K562 (cell line): ENCODE measurements around the gene TMED8. TPM values are rescaled to one million over a fixed set of nuclear protein-coding genes. Genes with fewer than 3 reads are reported as not detected.

Experiments
- ATAC-seq: fragments of 200-7000 bp; cut with Tn5 transposase; 3 replicates; pipeline ENCODE4 v1.9.1; 2020; ENCODE audit warnings: moderate library complexity
- BruUV-seq: library from RNA; stranded (reverse); fragments of 400-500 nt; replicated peaks from 2 replicates; lab custom pipeline; 2021; lab: Mats Ljungman, UMichigan
- CTCF ChIA-PET: fragments of 300-600 bp; formaldehyde crosslinking; extraction: SDS; loops from one replicate; lab custom pipeline; 2021; ENCODE audit warnings: low intra/inter-chr PET ratio; lab: Yijun Ruan, JAX
- POLR2A ChIA-PET: fragments of 300-600, 350-650 bp; sonication (Branson Sonifier 250); formaldehyde crosslinking; extraction: SDS; loops from one replicate; lab custom pipeline; 2021; ENCODE audit warnings: antibody characterized with exemption, inconsistent platforms; lab: Yijun Ruan, JAX
- DNase-seq, 4 experiments: peaks; one replicate each; pipeline versions ENCODE4 v3.0.0 to v3.0.0-alpha.2; 2011 to 2018; ENCODE audit warnings: low spot score in 3 of 4, mixed read lengths in 3 of 4; ENCODE audit errors: extremely low read depth in 1 of 4
- FAIRE-seq: peaks from 2 replicates; lab custom pipeline; 2011; peaks lifted over from hg19 to GRCh38; lab: Jason Lieb, UNC
- H2AFZ ChIP-seq: 2 replicates; pipeline ENCODE4 v1.6.0; 2011; ENCODE audit warnings: low read depth, low read length, control low read depth, inconsistent platforms
- H3K27ac ChIP-seq: fragments of 200-600 bp; 3 replicates; pipeline ENCODE4 v1.8.0; 2011; ENCODE audit warnings: low read depth, mild to moderate bottlenecking, control low read depth, inconsistent platforms, low read length, moderate library complexity, mixed read lengths; ENCODE audit errors: extremely low read depth
- H3K27me3 ChIP-seq, 2 experiments: fragments of 300-600 bp in 1 of 2; 2 replicates in 1 of 2; 3 replicates in 1 of 2; pipeline versions ENCODE4 v1.6.0 to v1.8.0; 2011; ENCODE audit warnings: inconsistent platforms in 2 of 2, low read length in 2 of 2, mild to moderate bottlenecking in 1 of 2, mixed read lengths in 1 of 2, moderate library complexity in 1 of 2; ENCODE audit not compliant: control insufficient read depth in 2 of 2, insufficient read depth in 2 of 2
- H3K36me3 ChIP-seq: fragments of 300-600 bp; 3 replicates; pipeline ENCODE4 v1.8.0; 2011; ENCODE audit warnings: mild to moderate bottlenecking, low read length, inconsistent platforms; ENCODE audit not compliant: control insufficient read depth, insufficient read depth
- H3K4me1 ChIP-seq, 2 experiments: fragments of 200-600 bp in 1 of 2; replicated peaks in 1 of 2; 2 replicates in 1 of 2; 3 replicates in 1 of 2; pipeline versions ENCODE4 v1.5.1 to v1.8.0; 2011; ENCODE audit warnings: inconsistent platforms in 2 of 2, low read length in 2 of 2, mild to moderate bottlenecking in 1 of 2, mixed read lengths in 1 of 2, moderate library complexity in 1 of 2; ENCODE audit not compliant: control insufficient read depth in 2 of 2, insufficient read depth in 2 of 2
- H3K4me2 ChIP-seq: 2 replicates; pipeline ENCODE4 v1.6.1; 2011; ENCODE audit warnings: low read length, control low read depth, inconsistent platforms, mixed read lengths; ENCODE audit not compliant: insufficient read depth
- H3K4me3 ChIP-seq: fragments of 200-600 bp; sonication (generic), shearing (Covaris generic); 2 replicates; pipeline ENCODE4 v1.5.1; 2016; ENCODE audit warnings: control low read depth, inconsistent platforms
- H3K79me2 ChIP-seq: fragments of 200-600 bp; 3 replicates; pipeline ENCODE4 v1.8.0; 2011; ENCODE audit warnings: low read length, inconsistent platforms; ENCODE audit not compliant: control insufficient read depth, insufficient read depth
- H3K9ac ChIP-seq, 2 experiments: 2 replicates each; pipeline versions ENCODE4 v1.6.0 to v1.6.1; 2011; ENCODE audit warnings: low read depth in 2 of 2, low read length in 2 of 2, control low read depth in 1 of 2, inconsistent platforms in 1 of 2, mild to moderate bottlenecking in 1 of 2, mixed read lengths in 1 of 2; ENCODE audit not compliant: insufficient read depth in 1 of 2
- H3K9me1 ChIP-seq: one replicate; pipeline ENCODE4 v1.6.0; 2011; ENCODE audit warnings: inconsistent platforms, mild to moderate bottlenecking, low read length, moderate library complexity; ENCODE audit not compliant: control insufficient read depth, insufficient read depth
- H3K9me3 ChIP-seq: replicated peaks from 2 replicates; pipeline ENCODE4 v1.5.1; 2011; ENCODE audit warnings: low read depth, low read length, inconsistent platforms; ENCODE audit not compliant: control insufficient read depth, insufficient read depth
- H4K20me1 ChIP-seq: replicated peaks from 2 replicates; pipeline ENCODE4 v1.6.1; 2011; ENCODE audit warnings: low read length, inconsistent platforms, mixed read lengths; ENCODE audit not compliant: control insufficient read depth, insufficient read depth
- CEBPG ChIP-seq, 3 experiments: fragments of 200-800 bp in 1 of 3; sonication (Bioruptor generic) in 1 of 3; sonication (generic) in 1 of 3; formaldehyde crosslinking in 1 of 3; IDR thresholded peaks in 2 of 3; conservative IDR thresholded peaks in 1 of 3; 2 replicates each; pipeline versions ENCODE4 v1.6.1 to v1.8.0; 2016 to 2022; ENCODE audit warnings: missing compliant biosample characterization in 2 of 3, missing genetic modification characterization in 2 of 3, mild to moderate bottlenecking in 1 of 3, missing genetic modification reagents in 1 of 3
- CTBP1 ChIP-seq: fragments of 450-650 bp; IDR thresholded peaks from 2 replicates; pipeline ENCODE4 v1.6.1; 2016; ENCODE audit warnings: borderline replicate concordance
- MCM3 ChIP-seq: fragments of 450-650 bp; IDR thresholded peaks from 2 replicates; pipeline ENCODE4 v1.6.1; 2016
- POLR2H ChIP-seq: IDR thresholded peaks from 2 replicates; pipeline ENCODE4 v1.6.1; 2016; ENCODE audit warnings: missing genetic modification characterization, low read depth, mild to moderate bottlenecking, control low read depth, missing compliant biosample characterization, moderate library complexity
- PURB ChIP-seq: sonication (generic); formaldehyde crosslinking; IDR thresholded peaks from 2 replicates; pipeline ENCODE4 v1.9.0; 2021; ENCODE audit warnings: low read depth, mild to moderate bottlenecking, missing genetic modification reagents
- SNAPC5 ChIP-seq: fragments of 250-450 bp; sonication (Bioruptor Pico); IDR thresholded peaks from 2 replicates; pipeline ENCODE4 v1.8.0; 2021; ENCODE audit warnings: moderate library complexity, mild to moderate bottlenecking, inconsistent platforms
- TAF15 ChIP-seq: fragments of 200-400 bp; formaldehyde crosslinking; IDR thresholded peaks from 2 replicates; pipeline ENCODE4 v1.6.1; 2017; ENCODE audit warnings: mild to moderate bottlenecking, low read depth, low read length, moderate library complexity
- U2AF2 ChIP-seq: fragments of 200-400 bp; formaldehyde crosslinking; optimal IDR thresholded peaks from 2 replicates; pipeline ENCODE3; 2017; ENCODE audit warnings: low read depth, mild to moderate bottlenecking, low read length
- USF2 ChIP-seq: sonication (generic); formaldehyde crosslinking; IDR thresholded peaks from 2 replicates; pipeline ENCODE4 v1.5.0; 2020; ENCODE audit warnings: missing genetic modification reagents
- ZFP91 ChIP-seq: sonication (generic); formaldehyde crosslinking; IDR thresholded peaks from 2 replicates; pipeline ENCODE4 v1.8.0; 2022; ENCODE audit warnings: mild to moderate bottlenecking, missing genetic modification reagents
- ZFPM2 ChIP-seq: fragments of 250-450 bp; sonication (Bioruptor Pico); IDR thresholded peaks from 2 replicates; pipeline ENCODE4 v1.5.1; 2022; ENCODE audit warnings: mild to moderate bottlenecking
- ZHX1 ChIP-seq: fragments of 150-350 bp; conservative IDR thresholded peaks from 2 replicates; pipeline ENCODE4 v1.6.1; 2014; ENCODE audit warnings: low read length
- ZNF316 ChIP-seq: fragments of 450-650 bp; IDR thresholded peaks from 2 replicates; pipeline ENCODE4 v1.6.1; 2016
- ZNF699 ChIP-seq: fragments of 250-450 bp; sonication (Bioruptor Pico); IDR thresholded peaks from 2 replicates; pipeline ENCODE4 v1.8.0; 2021; ENCODE audit warnings: mild to moderate bottlenecking, moderate library complexity; ENCODE audit not compliant: insufficient replicate concordance
- ZNF75A ChIP-seq: fragments of 450-650 bp; formaldehyde crosslinking; IDR thresholded peaks from 2 replicates; pipeline ENCODE4 v1.4.0; 2020; ENCODE audit warnings: mild to moderate bottlenecking
- WGBS: fragments of 100-300 bp; shearing (Covaris generic); methylation state at CpG from one replicate; pipeline ENCODE4 v1.1.6; 2016; ENCODE audit warnings: low coverage, mixed read lengths; ENCODE audit not compliant: insufficient coverage; ENCODE audit errors: missing lambda C conversion rate; 5-methylcytosine and 5-hydroxymethylcytosine counted together
- in situ Hi-C: fragments of 300-500 bp; cut with MboI; formaldehyde crosslinking; loops from 4 replicates; pipeline ENCODE4 v1.15.0; 2018; ENCODE audit warnings: inconsistent platforms, mixed read lengths
- intact Hi-C: fragments of 100-400 bp; cut with micrococcal nuclease; formaldehyde crosslinking; loops from 2 replicates; pipeline ENCODE4 v1.14.2; 2022
- polyA plus RNA-seq, 8 experiments: library from polyadenylated mRNA; depleted of rRNA in 4 of 8; stranded (reverse) in 5 of 8; unstranded in 3 of 8; fragments of >200 nt; fragmentation: Nextera tagmentation in 2 of 8; fragmentation: Illumina TruSeq in 1 of 8; extraction: Ambion mirVana in 2 of 8; extraction: Trizol in 1 of 8; gene quantifications; 2 replicates each; pipeline versions ENCODE4 v1.2.1 to v1.2.3, GENCODE V29; 2011 to 2014; ENCODE audit warnings: inconsistent platforms in 1 of 8, missing spikeins in 1 of 8
- total RNA-seq, 7 experiments: library from RNA; depleted of rRNA in 6 of 7; stranded (reverse); fragments of >200 nt in 6 of 7; fragmentation: Illumina TruSeq in 2 of 7; extraction: Trizol in 2 of 7; gene quantifications; 2 replicates each; pipeline versions ENCODE4 v1.2.1 to v1.2.3, GENCODE V29; 2011 to 2021; ENCODE audit warnings: low replicate concordance in 1 of 7

TMED8 gene
- total and polyA plus RNA-seq, 9 of the 15 experiments (the other 6 are each of a cell fraction or from before 2014, with no cell fraction given), result 3.3 to 17.4 (median 12.0) TPM

- TF ChIP-seq ZFP91 (CRISPR knock-in tag) (no peak), ZNF75A (no peak), ZFPM2 (CRISPR knock-in tag) (no peak), CEBPG (CRISPR knock-in tag; IDR thresholded peaks at IDR 0.05) (no peak), CEBPG (tag; conservative IDR thresholded peaks at IDR 0.05 in 1 of 2, IDR thresholded peaks at IDR 0.05 in 1 of 2) (peak; percentile 74 to 94)
These were observed 65.7 kb downstream of the TMED8 start (continued) for GRCh38 chr14:77311217-77311616.

GRCh38 chr14:77310026-77310425 is 66.9 kb downstream of the TMED8 start:
- Histone ChIP-seq H3K27me3 (no peaks in the 10 kb centered on the region), H3K4me3 (no peak overlapping the region), H4K20me1 (no peaks in the 10 kb centered on the region), H3K9me1 (no peaks in the 10 kb centered on the region), H3K36me3 (peaks cover 7% of the 10 kb centered on the region; the same call in 1 of the 3 replicates), H3K4me1 (no peaks in the 10 kb centered on the region), H3K9ac (no peak overlapping the region), H3K27ac (no peak overlapping the region), H2AFZ (no peak overlapping the region), H3K79me2 (no peaks in the 10 kb centered on the region; the same call in 2 of the 3 replicates), H3K4me2 (no peak overlapping the region), H3K9me3 (no peaks in the 10 kb centered on the region)
- intact Hi-C loops (no loop called here), in situ Hi-C loops (no loop called here)
- no TSS peak for BruUV-seq
- WGBS, result 69% methylated on average over 4 of the region's 4 CpGs
- ChIA-PET CTCF (no interaction called here), POLR2A (no interaction called here)
- no peak for FAIRE-seq
- no peak for DNase-seq
- ATAC-seq, result no peak
- TF ChIP-seq ZHX1 (no peak), ZNF316 (no peak), MCM3 (no peak), ZNF699 (CRISPR knock-in tag) (no peak), USF2 (CRISPR knock-in tag) (no peak), U2AF2 (no peak), PURB (CRISPR knock-in tag) (no peak), CTBP1 (no peak), POLR2H (no peak), TAF15 (no peak), SNAPC5 (CRISPR knock-in tag) (no peak)
